Adrenal gland (tissue), 12 donors: Measurements from ENCODE around the gene COL24A1. TPM values are rescaled to one million over a fixed set of nuclear protein-coding genes. Genes with fewer than 3 reads are reported as not detected.

ENCODE experiments used
- DNase-seq, 7 donors: peaks; one replicate each; pipeline ENCODE4 v3.0.0-alpha.2; 2019 to 2020
- H3K27ac ChIP-seq, 5 donors: fragments of 200-600 bp; sonication (generic) in 4 of 5; 1 replicate in 3 of 5; 2 replicates in 2 of 5; pipeline versions ENCODE4 v1.5.1 to v1.8.0; 2016 to 2020; ENCODE audit warnings: mild to moderate bottlenecking in 1 of 5
- H3K27me3 ChIP-seq: fragments of 200-600 bp; 2 replicates; pipeline ENCODE4 v1.8.0; 2021
- H3K36me3 ChIP-seq, 2 donors: fragments of 200-600 bp; replicated peaks in 1 of 2; 1 replicate in 1 of 2; 2 replicates in 1 of 2; pipeline versions ENCODE4 v1.5.1 to v1.8.0; 2018 to 2022
- H3K4me1 ChIP-seq, 2 donors: fragments of 200-600 bp; replicated peaks in 1 of 2; 1 replicate in 1 of 2; 2 replicates in 1 of 2; pipeline versions ENCODE4 v1.5.1 to v1.8.0; 2018 to 2021
- H3K4me3 ChIP-seq, 4 donors: fragments of 200-600 bp; sonication (generic) in 3 of 4; one replicate each; pipeline ENCODE4 v1.5.1; 2016 to 2018
- H3K9me3 ChIP-seq, 3 donors: fragments of 200-600 bp; sonication (generic) in 1 of 3; replicated peaks in 1 of 3; 1 replicate in 2 of 3; 2 replicates in 1 of 3; pipeline versions ENCODE4 v1.5.1 to v1.8.0; 2016 to 2021
- POLR2A ChIP-seq, 2 donors: fragments of 450-650 bp; IDR thresholded peaks; one replicate each; pipeline ENCODE4 v1.6.1; 2017; ENCODE audit warnings: antibody characterized with exemption in 2 of 2, mild to moderate bottlenecking in 2 of 2, moderate library complexity in 1 of 2
- WGBS, 4 donors: extraction: QIAGEN DNeasy Blood & Tissue Kit in 2 of 4; methylation state at CpG; one replicate each; pipeline versions ENCODE4 v1.1.5 to v1.1.7; 2013 to 2017; 5-methylcytosine and 5-hydroxymethylcytosine counted together
- intact Hi-C, 2 donors: fragments of 100-400 bp; cut with DNase I; formaldehyde crosslinking; loops; one replicate each; pipeline versions ENCODE4 v1.14.1 to v1.15.0; 2022 to 2023
- polyA plus RNA-seq, 3 donors: library from polyadenylated mRNA; stranded (reverse); fragments of 200-250 nt in 2 of 3; fragments of 350-450 nt in 1 of 3; fragmentation: Illumina TruSeq in 1 of 3; extraction: RNeasy Lipid Tissue Mini Kit (QIAGEN cat#74804) in 1 of 3; gene quantifications; one replicate each; pipeline ENCODE4 v1.2.3, GENCODE V29; 2013 to 2014
- total RNA-seq, 9 donors: library from RNA; depleted of rRNA in 4 of 9; stranded (reverse); fragments of >200 nt in 4 of 9; fragments of 120-200 nt in 1 of 9; fragmentation: NEBNext Ultra II Directional in 1 of 9; extraction: Animal tissue kit (Norgen Biotek cat#: 25700) in 1 of 9; gene quantifications; one replicate each; pipeline versions ENCODE4 v1.1.0 to v1.2.4, GENCODE V29; 2013 to 2023
- TF ChIP-seq, protein P1 (sequence below), 6 experiments: fragments of 450-650 bp in 4 of 6; fragments of 200-600 bp in 2 of 6; sonication (generic) in 1 of 6; IDR thresholded peaks; 1 replicate in 5 of 6; 2 replicates in 1 of 6; pipeline versions ENCODE4 v1.5.1 to v1.8.0; 2016 to 2021; ENCODE audit warnings: antibody characterized with exemption in 6 of 6, mild to moderate bottlenecking in 2 of 6, moderate library complexity in 1 of 6
- donor health status: healthy with polysubstance abuse.
- donor health status: Bipolar disorder and iron deficiency.
- donor health status: DM: yes; HTN: yes; CAD: no.
- donor health status: DM: no; HTN: no; CAD: no.
- donor health status: DM: no; HTN: no; CAD: no.
- donor health status: DM: yes; HTN: yes; CAD: no.

Gene COL24A1
- total and polyA plus RNA-seq, 12 donors, result 0.02 to 0.50 (median 0.11) TPM; not detected in 3

GRCh38 chr1:86100401-86100800 is 56.2 kb downstream of the COL24A1 start:
- Histone ChIP-seq H3K27me3 (no peaks in the 10 kb centered on the region), H3K27ac (no peak overlapping the region), H3K36me3 (no peaks in the 10 kb centered on the region), H3K9me3 (no peaks in the 10 kb centered on the region), H3K4me1 (no peaks in the 10 kb centered on the region), H3K4me3 (no peak overlapping the region)
- TF ChIP-seq, protein P1, sequence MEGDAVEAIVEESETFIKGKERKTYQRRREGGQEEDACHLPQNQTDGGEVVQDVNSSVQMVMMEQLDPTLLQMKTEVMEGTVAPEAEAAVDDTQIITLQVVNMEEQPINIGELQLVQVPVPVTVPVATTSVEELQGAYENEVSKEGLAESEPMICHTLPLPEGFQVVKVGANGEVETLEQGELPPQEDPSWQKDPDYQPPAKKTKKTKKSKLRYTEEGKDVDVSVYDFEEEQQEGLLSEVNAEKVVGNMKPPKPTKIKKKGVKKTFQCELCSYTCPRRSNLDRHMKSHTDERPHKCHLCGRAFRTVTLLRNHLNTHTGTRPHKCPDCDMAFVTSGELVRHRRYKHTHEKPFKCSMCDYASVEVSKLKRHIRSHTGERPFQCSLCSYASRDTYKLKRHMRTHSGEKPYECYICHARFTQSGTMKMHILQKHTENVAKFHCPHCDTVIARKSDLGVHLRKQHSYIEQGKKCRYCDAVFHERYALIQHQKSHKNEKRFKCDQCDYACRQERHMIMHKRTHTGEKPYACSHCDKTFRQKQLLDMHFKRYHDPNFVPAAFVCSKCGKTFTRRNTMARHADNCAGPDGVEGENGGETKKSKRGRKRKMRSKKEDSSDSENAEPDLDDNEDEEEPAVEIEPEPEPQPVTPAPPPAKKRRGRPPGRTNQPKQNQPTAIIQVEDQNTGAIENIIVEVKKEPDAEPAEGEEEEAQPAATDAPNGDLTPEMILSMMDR (IDR thresholded peaks at IDR 0.05), result no peak
- TF ChIP-seq POLR2A (IDR thresholded peaks at IDR 0.05), result no peak
- no peak for DNase-seq
- 25 to 29% (median 25%) methylated on average over 1 of the region's 1 CpG for WGBS, 4 donors
- intact Hi-C loops, result no loop called here

DNA sequence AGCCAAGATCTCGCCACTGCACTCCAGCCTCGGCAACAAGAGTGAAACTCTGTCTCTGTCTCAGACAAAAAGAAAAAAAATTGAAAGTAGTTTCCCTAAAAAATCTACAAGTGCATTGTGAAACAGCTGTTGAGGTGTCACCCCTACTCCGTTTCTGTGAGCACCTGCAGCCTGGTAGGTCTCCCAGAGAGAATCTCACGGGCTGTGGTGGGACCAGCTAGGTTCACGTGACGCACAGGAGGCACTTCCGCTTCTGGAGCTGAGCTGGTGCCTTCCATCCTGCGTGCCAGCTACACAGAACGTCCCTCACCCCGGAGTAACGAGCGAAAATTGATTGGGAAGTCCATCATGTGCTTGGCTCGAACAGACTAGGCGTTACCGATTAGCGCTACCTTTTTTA is 66.8 kb downstream of the COL24A1 start:
- WGBS, 4 donors, result 85 to 90% (median 87%) methylated on average over 12 to 16 of the region's 16 CpGs
- DNase-seq, result no peak
- Histone ChIP-seq H3K27ac (no peak overlapping the region), H3K4me3 (no peak overlapping the region), H3K36me3 (no peaks in the 10 kb centered on the region), H3K27me3 (no peaks in the 10 kb centered on the region), H3K4me1 (no peaks in the 10 kb centered on the region), H3K9me3 (no peaks in the 10 kb centered on the region)
- intact Hi-C loops, result no loop called here
- no peak for TF ChIP-seq POLR2A (IDR thresholded peaks at IDR 0.05)
- TF ChIP-seq, protein P1 (IDR thresholded peaks at IDR 0.05), result no peak

DNA sequence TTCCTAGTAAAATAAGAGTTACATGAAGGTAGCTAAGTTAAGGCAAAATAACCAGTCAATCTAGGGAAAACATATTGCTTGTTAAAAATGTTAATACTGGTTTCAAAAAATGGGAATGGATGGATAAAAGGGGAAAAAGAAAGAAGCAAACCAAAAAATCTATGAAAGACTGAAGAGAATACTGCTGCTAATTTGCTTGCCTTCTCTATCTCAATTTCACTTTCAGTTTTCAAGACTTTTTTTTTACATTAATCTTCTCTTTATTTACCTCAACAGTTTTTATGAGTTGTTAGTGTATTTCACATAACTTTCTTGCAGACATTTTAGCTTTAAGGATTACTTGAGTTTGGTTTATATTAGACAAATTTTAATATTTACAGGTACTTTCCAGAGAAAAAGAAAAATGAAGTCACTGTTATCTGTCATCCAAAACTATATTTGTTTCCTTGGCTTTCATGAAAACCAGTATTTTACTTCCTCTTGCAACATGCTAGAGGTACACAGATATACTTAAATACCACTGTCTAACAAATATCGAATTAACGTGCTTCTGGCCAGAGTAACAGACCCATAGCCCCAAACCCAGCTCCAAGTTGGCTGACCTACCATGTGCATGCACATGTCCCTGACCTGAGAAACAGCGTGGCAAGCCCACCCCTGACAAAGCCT is 70.7 kb downstream of the COL24A1 start:
- TF ChIP-seq, protein P1 (IDR thresholded peaks at IDR 0.05), result no peak
- TF ChIP-seq POLR2A (IDR thresholded peaks at IDR 0.05), result no peak
- Histone ChIP-seq H3K36me3 (no peaks in the 10 kb centered on the region), H3K4me1 (no peaks in the 10 kb centered on the region), H3K27ac (no peak overlapping the region), H3K4me3 (no peak overlapping the region), H3K27me3 (no peaks in the 10 kb centered on the region), H3K9me3 (no peaks in the 10 kb centered on the region)
- 66 to 80% (median 72%) methylated on average over 3 of the region's 3 CpGs for WGBS, 4 donors
- intact Hi-C loops, result no loop called here
- DNase-seq, result no peak

- Histone ChIP-seq H3K27me3 (no peaks in the 10 kb centered on the region), H3K36me3 (no peaks in the 10 kb centered on the region), H3K9me3 (no peaks in the 10 kb centered on the region), H3K4me1 (no peaks in the 10 kb centered on the region), H3K27ac (no peak overlapping the region), H3K4me3 (no peak overlapping the region)
- DNase-seq, result no peak
- intact Hi-C loops, result no loop called here
- TF ChIP-seq POLR2A (IDR thresholded peaks at IDR 0.05), result no peak
- TF ChIP-seq, protein P1 (IDR thresholded peaks at IDR 0.05), result no peak
Observed at GRCh38 chr1:86084998-86085397, 71.6 kb downstream of the COL24A1 start.
